OCI-LY1 (cell line): Measurements from ENCODE around the gene MAN1B1.

ENCODE experiments used
- H2AFZ ChIP-seq: fragments of 200-600 bp; sonication (generic), shearing (Covaris generic); 2 replicates; pipeline ENCODE4 v1.6.0; 2014; ENCODE audit warnings: antibody characterized with exemption, mild to moderate bottlenecking, low read length
- H3F3A ChIP-seq: fragments of 200-600 bp; sonication (generic), shearing (Covaris generic); 2 replicates; pipeline ENCODE4 v1.6.0; 2014; ENCODE audit warnings: mild to moderate bottlenecking, antibody characterized with exemption, low read length, moderate library complexity; ENCODE audit not compliant: insufficient read depth
- H3K27ac ChIP-seq: fragments of 200-600 bp; sonication (generic); 2 replicates; pipeline ENCODE4 v1.5.1; 2014; ENCODE audit warnings: low read length, mixed run types, mild to moderate bottlenecking, low read depth; ENCODE audit not compliant: poor library complexity, severe bottlenecking
- H3K27me3 ChIP-seq: fragments of 200-600 bp; sonication (generic); 2 replicates; pipeline ENCODE4 v1.6.0; 2014; ENCODE audit warnings: antibody characterized with exemption, mild to moderate bottlenecking, low read length, moderate library complexity; ENCODE audit not compliant: insufficient read depth
- H3K36me3 ChIP-seq: fragments of 200-600 bp; sonication (generic); 2 replicates; pipeline ENCODE4 v1.6.1; 2014; ENCODE audit warnings: mild to moderate bottlenecking, antibody characterized with exemption, low read length, moderate library complexity, mixed read lengths; ENCODE audit not compliant: insufficient read depth
- H3K4me1 ChIP-seq: fragments of 200-600 bp; sonication (generic); 2 replicates; pipeline ENCODE4 v1.5.1; 2014; ENCODE audit warnings: mild to moderate bottlenecking, low read length, moderate library complexity; ENCODE audit not compliant: insufficient read depth, severe bottlenecking
- H3K4me2 ChIP-seq: fragments of 200-600 bp; sonication (generic), shearing (Covaris generic); 2 replicates; pipeline ENCODE4 v1.6.1; 2014; ENCODE audit warnings: low read length
- H3K4me3 ChIP-seq: fragments of 200-600 bp; sonication (generic); 2 replicates; pipeline ENCODE4 v1.5.1; 2014; ENCODE audit warnings: low read length, low read depth, mild to moderate bottlenecking, mixed read lengths; ENCODE audit not compliant: poor library complexity, severe bottlenecking
- H3K79me2 ChIP-seq: fragments of 200-600 bp; shearing (Covaris generic); 2 replicates; pipeline ENCODE4 v1.6.1; 2016; ENCODE audit warnings: mixed run types, low read length, mixed read lengths; ENCODE audit not compliant: insufficient read depth
- H3K9ac ChIP-seq: fragments of 200-600 bp; sonication (generic), shearing (Covaris generic); 2 replicates; pipeline ENCODE4 v1.6.1; 2014; ENCODE audit warnings: mild to moderate bottlenecking, low read length, mixed read lengths
- H3K9me2 ChIP-seq: fragments of 200-600 bp; sonication (generic), shearing (Covaris generic); 2 replicates; pipeline ENCODE4 v1.6.1; 2014; ENCODE audit warnings: low read depth, mild to moderate bottlenecking, low read length, mixed read lengths
- H3K9me3 ChIP-seq: fragments of 200-600 bp; shearing (Covaris generic); 2 replicates; pipeline ENCODE4 v1.6.1; 2014; ENCODE audit warnings: low read length, mixed read lengths
- H4K20me1 ChIP-seq: fragments of 200-600 bp; sonication (generic), shearing (Covaris generic); 2 replicates; pipeline ENCODE4 v1.6.0; 2016; ENCODE audit warnings: mild to moderate bottlenecking, low read length; ENCODE audit not compliant: insufficient read depth
- CTCF ChIP-seq: fragments of 200-600 bp; sonication (generic), shearing (Covaris generic); IDR thresholded peaks from 2 replicates; pipeline ENCODE4 v1.5.1; 2017; ENCODE audit warnings: mild to moderate bottlenecking, antibody characterized with exemption, low read length, moderate library complexity, mixed read lengths
- EZH2 ChIP-seq: fragments of 200-600 bp; sonication (generic), shearing (Covaris generic); IDR thresholded peaks from 2 replicates; pipeline ENCODE4 v1.8.0; 2017; ENCODE audit warnings: borderline replicate concordance, mixed run types, mild to moderate bottlenecking, antibody characterized with exemption, low read length, moderate library complexity, mixed read lengths

The MAN1B1 gene

GRCh38 chr9:137106662-137107250, 20.0 kb downstream of the MAN1B1 start:
- H4K20me1 ChIP-seq: no peaks in the 10 kb centered on the region

GRCh38 chr9:137107312-137107921, 20.6 kb downstream of the MAN1B1 start:
- no peak overlapping the region for H3K27ac ChIP-seq
- H2AFZ ChIP-seq: no peak overlapping the region
- no peak overlapping the region for H3K4me2 ChIP-seq
- no peaks in the 10 kb centered on the region for H3K9me2 ChIP-seq
- H3K27me3 ChIP-seq: no peaks in the 10 kb centered on the region
- no peaks in the 10 kb centered on the region for H4K20me1 ChIP-seq
- no peaks in the 10 kb centered on the region for H3K4me1 ChIP-seq
- TF ChIP-seq CTCF: no peak
- TF ChIP-seq EZH2: no peak
- no peak overlapping the region for H3K4me3 ChIP-seq
- H3K79me2 ChIP-seq: no peaks in the 10 kb centered on the region
- peaks cover 98% of the 10 kb centered on the region for H3K36me3 ChIP-seq
- H3K9ac ChIP-seq: no peak overlapping the region
- H3K9me3 ChIP-seq: no peaks in the 10 kb centered on the region
- no peaks in the 10 kb centered on the region for H3F3A ChIP-seq

More at GRCh38 chr9:137106662-137107250, 20.0 kb downstream of the MAN1B1 start:
- Histone ChIP-seq H3K79me2 (no peaks in the 10 kb centered on the region), H3K9me2 (no peaks in the 10 kb centered on the region), H3K4me1 (no peaks in the 10 kb centered on the region), H3K9me3 (no peaks in the 10 kb centered on the region), H3K4me3 (no peak overlapping the region), H3F3A (no peaks in the 10 kb centered on the region; the same call in 1 of the 2 replicates), H3K36me3 (peaks cover 98% of the 10 kb centered on the region), H2AFZ (no peak overlapping the region), H3K4me2 (no peak overlapping the region), H3K9ac (no peak overlapping the region), H3K27me3 (no peaks in the 10 kb centered on the region), H3K27ac (no peak overlapping the region)
- TF ChIP-seq EZH2: no peak
- TF ChIP-seq CTCF: no peak

DNA sequence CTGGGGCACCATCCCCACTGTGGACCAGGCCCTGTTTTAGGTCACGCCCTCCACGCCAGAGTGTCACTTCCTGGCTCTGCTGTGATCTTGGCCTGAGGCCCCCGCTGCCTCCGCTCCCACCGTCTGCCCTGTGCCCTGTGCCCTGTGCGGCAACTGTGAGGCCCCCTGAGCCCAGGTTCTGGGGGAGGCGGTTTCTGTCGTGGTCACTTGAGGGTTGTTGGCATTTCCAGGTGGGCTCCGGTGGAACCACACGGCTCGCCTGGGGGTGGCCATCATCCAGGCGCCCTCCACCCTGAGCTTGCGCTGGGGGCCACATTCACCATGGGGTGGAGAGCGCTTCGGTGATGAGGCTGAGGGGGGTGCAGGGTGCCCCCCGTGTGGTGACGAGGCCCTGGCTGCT, 21.2 kb downstream of the MAN1B1 start:
- no peak overlapping the region for H2AFZ ChIP-seq
- no peaks in the 10 kb centered on the region for H3K9me3 ChIP-seq
- H3K9me2 ChIP-seq: no peaks in the 10 kb centered on the region
- H3K36me3 ChIP-seq: peaks cover 98% of the 10 kb centered on the region
- H3K4me1 ChIP-seq: peaks cover 2% of the 10 kb centered on the region
- H4K20me1 ChIP-seq: no peaks in the 10 kb centered on the region
- H3K27ac ChIP-seq: no peak overlapping the region
- H3K79me2 ChIP-seq: no peaks in the 10 kb centered on the region
- TF ChIP-seq CTCF (no peak), EZH2 (no peak)
- H3F3A ChIP-seq: no peaks in the 10 kb centered on the region
- H3K4me3 ChIP-seq: no peak overlapping the region
- no peak overlapping the region for H3K4me2 ChIP-seq
- no peaks in the 10 kb centered on the region for H3K27me3 ChIP-seq
- no peak overlapping the region for H3K9ac ChIP-seq
